ENCODE data around the gene HS1BP3.

HS1BP3 gene

DNA sequence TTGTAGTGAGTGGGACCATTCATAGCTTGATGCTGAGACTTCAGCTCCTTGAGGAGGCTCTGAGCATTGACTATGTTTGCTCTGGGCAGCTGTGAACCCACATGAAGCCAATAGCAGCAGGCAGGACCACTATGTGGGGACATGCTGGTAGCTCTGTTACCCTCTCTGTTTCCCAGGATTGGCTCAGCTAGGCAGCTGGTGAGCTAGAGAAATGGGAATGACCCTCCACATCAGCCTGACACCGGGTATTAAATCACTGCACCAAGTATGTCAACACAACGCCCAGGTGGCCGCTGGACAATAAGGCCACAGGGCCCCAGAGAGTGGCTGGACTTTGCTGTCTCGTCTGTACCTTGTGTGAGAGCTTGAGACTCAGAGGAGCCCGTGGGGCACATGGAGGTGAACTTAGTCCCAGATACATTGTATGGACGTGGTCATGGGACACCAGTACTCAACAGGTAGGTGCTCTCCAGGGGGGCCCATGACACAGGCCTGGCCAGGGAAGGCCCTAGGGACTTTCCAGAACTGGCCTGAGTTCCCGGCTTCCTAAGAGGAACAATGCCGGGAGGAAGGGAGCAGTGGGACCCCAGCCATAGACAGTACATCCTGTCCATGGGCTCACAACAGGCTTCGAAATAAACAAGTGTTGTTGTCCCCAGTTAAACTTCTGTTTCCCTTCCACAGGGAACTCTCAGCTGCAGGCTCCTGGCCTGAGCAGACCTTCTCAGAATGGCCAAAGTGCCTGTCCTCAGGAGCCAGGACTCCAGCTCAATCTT, 35.2 kb downstream of the HS1BP3 start:
- DNase-seq: no peak

DNA sequence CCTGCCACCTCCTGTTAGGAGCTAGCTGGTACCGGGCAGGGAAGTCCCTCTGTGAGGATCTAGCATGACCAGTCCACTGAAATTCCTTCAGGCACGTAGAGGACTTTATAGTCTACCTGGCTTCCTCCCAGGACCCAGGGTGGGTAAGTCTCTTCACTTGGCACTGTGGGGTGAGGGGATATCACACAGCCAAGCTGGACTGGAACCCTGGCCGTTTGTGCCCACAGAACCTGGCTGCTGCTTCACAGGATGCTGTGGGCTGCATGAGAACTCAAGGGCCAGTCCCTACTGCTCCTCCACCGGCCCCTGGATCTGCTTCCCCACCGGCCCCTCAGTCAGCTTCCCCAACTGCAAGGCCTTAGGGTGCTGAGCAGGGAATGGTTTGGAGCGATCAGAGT, 35.8 kb downstream of the HS1BP3 start:
- no peak for DNase-seq

DNA sequence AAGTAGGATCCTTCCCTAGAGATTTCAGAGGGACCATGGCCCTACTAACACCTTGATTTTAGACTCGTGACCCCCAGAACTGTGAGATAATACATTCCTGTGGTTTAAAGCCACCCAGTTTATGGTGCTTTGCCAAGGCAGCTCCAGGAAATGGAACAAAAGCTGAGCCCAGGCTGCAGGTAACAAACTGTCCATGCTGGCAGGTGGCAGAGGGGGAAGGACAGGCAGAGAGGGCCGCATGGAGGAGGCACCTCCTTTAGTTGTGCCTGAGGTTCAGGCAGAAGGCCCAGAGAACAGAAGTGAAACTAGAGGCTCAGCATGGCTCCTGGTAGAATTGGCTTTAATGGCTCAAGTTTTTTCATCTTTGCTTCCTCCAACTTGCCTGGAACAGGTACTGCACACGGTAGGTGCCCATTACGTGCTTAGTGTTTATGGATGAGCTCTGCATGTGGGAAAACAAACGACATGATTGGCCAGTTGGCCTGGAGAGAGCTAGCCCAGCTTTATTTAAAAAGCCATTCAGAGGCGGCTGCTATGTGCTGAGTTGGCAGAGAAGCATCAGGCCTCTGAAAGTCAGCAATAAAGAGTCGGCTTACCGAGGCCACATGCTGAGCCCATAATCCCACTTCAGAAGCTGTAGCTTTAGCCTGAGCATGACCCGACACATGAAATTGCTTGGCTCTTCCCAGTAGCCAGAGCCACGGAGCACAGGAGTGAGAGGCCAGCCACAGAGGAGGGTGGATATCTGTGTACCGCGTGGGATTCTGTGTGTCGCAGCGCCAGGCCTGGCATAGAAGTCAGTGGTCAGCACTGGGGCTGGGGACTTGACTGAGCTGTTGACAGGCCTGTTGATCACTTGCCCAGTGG, 36.5 kb downstream of the HS1BP3 start:
- no peak for DNase-seq

DNA sequence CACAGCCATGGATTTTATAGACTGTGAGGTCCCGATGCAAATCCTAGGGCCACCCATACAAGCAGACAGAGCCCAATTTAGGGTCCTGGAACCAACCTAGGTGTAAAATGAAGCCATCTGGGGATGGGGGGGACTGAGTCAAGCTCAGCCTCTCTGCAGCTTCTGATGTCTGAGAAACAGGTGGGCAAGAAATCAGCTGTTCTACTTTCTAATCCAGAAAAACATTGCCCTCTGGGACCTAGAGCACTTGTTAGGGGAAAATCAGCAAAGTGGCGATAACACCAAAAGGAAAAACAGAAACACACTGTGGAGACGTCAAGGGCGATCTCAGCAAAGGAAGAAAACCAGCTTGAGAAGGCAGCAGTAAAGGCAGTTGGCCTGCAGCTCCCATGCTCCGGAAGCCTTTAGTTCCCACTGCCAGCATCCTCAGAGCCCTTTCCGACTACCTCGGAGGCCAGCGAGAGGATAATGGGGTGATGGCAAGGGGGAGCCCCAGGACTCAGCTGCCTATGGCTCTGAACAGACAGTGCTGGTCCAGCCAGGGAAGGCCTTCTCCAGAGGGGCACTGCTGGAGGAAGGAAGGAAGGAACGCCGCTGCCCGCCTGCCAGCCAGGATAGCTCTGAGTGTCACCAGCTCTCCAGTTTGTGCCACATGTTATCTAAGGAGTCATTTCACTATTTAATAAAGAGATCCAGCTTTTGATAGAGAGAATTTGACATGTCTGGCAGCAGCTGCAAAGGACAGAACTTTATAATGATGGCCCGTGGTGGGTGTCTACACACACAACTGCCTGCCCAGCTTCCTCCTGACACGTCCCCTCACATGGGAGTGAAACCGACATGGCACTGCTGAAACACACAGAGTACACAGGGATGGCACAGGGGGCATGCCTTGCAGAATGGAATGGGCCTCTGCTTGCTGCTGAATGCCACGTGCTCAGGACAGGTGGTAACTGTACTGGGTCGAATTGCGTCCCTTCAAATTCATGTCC, 37.7 kb downstream of the HS1BP3 start:
- no peak for DNase-seq

DNA sequence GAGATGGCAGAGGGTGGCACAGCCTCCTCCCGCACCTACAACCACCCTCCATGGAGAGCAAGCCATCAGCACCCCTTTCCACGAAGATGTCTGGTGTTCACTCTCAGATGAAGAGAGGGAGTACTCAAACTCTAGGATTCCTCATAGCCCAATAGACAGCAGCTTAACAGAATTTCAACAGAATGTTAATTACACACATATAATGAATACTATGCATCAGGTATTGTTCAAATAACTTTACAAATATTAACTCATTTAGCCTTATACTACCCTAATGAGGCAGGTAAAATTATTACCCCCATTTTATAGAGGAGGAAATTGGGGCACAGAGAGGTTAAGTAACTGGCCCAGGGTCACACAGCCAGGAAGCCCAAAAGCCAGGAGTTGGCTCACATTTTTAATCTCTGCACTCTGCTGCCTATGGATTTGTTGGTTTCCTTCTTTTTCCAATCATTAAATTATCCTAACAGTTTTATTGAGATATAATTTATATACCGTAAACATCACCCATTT, 39.0 kb downstream of the HS1BP3 start:
- no peak for DNase-seq

DNA sequence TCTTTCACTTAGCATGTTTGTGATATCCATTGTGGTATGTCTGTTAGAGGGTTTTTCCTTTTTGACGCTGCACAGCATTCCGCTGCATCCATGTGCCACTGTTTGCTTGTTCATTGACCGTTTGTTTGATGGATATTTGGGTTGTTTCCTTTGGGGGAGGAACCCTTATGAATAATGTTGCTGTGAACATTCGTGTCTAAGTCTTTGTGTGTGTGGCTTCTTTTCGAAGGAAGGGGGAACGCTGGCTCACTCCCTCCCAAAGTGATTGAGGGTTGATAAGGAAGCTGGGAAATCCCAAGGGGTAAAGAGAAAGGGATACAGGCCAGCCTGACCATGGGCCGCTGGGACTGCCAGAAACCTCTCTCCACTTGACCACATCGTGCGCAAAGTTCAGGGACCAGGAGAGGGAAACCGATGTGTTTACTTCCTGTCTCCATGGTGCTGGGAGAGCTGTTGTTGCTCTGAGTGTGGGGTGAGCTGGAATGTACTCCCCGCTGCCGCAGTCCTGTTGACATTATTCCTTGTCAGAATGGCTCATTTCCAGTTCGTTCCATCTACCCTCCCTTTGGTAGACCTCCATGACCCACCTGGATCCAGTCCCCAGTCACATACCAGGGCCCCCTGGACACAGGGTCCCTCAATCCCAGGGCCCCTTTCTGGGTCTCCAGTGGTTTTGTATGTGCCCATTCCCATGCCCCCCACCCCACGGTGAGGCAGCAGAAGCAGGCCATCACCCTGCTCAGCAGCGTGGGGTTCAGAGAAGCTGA, 39.6 kb downstream of the HS1BP3 start:
- no peak for DNase-seq

DNA sequence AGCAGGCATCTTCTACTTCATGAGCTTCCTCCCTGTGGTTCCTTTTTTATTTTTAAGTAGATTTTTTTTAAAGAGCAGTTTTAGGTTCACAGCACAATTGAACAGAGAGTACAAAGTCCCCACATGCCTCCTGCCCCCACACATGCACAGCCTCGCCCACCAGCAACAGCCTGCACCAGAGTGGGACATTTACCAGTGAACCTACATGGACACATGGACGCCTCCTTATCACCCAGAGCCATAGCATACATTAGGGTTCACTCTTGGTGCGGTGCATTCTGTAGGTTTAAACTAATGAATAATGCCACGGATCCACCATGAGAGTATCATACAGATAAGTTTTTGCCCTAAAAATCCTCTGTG, 40.9 kb downstream of the HS1BP3 start:
- no peak for DNase-seq

DNA sequence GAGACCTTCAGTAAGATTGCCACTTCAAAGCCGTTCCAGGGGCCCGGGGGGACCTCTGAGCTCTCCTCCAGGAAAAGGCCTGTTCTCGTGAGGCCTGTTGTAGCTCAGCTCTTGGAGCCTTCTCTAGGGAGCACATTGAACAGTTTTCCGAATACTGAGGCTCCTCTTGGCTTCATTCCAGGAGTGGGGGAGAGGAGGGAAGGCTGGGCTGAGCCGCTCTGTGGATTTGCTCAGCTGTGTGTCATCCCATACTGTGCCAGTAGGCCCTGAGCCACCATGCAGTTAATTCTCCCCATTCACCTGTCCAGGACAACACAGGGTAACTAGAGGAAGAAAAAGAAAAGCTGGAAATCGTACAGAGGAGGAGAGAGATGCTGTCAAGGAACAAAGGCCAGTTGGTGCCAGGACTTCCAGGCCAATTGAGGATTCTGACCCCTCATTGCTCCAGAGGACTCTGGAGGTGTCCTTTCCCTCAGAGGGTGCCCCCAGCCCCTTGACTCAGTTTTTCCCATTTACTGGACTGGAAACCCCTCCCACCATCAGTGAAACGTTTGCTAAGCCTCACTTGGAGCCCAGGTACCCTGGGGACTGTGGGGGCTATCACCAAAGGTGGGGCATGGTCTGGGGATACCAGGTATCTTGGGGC, 41.4 kb downstream of the HS1BP3 start:
- DNase-seq: no peak

DNA sequence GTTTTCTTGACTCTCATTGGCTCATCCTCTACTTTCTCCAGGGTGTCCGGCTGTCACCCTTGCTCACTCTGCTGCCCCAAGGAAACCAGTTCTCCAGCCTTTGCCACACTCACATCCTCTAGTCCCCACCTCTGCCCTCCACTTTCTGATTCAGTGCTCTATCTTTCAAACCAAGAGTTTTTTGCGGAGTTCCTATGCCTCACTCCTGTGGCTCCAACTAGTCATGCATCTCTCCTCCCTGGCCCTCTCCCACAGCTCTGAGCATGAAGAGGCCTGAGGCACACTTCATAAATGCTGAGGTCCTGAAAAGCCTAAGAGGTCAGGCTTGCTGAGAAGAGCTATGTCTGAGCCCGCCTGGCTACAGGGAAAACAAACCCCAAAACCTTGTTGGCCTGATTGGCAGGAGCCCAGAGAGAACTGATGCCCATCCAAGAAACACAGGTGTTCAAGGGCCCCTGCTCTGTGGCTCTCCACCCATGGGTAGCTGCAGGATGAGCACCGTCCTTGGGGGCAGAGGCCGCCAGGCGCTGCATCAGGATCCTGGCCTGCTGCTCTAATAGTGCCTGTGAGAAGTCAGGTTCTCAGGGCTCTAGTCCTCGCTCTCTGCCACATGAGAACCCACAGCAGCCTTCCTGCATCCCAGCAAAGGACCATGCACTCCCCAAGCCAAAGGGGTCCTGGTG, 42.1 kb downstream of the HS1BP3 start:
- no peak for DNase-seq

DNA sequence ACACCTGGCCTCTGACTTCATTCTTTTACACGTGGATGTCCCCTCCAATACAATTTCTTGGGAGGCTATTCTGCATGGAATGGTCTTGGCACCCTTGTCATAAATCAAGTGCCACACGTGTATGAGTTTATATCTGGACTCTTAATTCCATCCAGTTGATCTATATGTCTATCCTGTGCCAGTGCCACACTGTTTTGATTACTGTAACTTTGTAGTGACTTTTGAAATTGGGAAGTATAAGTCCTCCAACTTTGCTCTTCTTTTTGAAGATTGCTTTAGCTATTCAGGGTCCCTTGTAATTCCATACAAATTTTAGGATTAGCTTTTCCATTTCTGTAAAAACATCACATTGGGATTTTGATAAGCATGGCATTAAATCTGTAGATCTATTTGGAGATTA, 43.5 kb downstream of the HS1BP3 start:
- DNase-seq: no peak

DNA sequence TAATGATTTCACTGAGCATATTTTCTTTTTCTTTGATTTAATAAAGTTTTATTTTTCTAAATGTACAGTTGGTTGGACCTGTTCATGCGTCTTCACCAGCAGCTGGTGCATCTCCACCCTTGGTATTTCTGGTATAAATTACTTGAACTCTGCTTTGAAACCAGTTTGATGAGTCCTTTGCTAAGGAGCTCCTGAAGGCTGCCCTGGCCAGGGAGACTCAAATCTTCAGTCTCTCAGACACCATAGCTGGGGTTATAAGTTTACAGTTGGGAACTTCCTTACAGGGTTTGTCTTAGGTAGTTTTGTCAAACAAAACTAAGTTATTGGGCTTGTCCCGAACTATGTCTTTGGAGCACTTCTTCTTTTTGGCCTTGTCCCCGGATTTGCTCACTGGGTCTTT, 44.7 kb downstream of the HS1BP3 start:
- no peak for DNase-seq

DNA sequence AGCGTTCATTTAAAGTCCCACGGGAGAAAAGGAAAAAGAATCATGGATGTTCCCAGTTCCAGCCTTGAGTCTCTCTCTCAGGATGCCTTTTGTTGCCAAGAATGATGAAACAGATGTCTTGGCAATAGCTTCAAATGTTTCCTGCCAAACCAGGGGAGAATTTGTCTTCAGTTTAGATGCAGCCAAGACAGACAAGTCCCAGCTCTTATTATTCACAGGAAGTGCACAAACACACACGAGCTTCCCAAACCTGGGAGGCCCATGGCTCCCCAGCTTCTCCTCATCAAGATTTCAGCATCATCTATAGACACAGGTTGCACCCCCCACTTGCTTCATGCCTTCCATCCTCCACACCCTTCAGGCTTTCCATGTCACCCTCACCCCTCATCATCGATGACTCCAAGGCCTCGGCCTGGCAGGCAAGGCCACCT, 45.9 kb downstream of the HS1BP3 start:
- no peak for DNase-seq

DNA sequence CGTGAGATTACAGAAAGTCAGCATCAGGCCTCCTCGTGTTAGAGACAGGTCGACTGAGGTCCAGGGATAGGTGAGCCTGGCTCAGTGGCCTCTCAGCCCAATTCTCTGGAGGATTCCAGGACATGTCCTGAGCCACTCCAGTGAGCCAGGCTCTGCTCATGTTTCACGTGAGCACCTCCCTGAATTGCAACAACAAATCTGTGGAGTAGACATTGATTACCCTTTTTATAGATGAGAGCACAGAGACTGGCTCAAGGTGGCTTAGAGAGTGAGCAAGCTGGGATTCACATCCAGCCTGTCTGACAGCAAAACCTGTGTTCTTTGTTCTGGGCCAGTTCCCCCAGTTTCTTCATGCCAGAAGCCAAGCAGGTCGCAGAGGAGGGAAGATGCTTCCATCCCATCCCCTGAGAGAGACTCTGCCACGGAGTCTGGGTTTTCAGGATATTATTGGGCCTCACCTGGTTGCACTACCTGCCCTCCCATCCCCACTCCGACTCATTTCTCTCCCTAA, 46.4 kb downstream of the HS1BP3 start:
- DNase-seq: no peak

DNA sequence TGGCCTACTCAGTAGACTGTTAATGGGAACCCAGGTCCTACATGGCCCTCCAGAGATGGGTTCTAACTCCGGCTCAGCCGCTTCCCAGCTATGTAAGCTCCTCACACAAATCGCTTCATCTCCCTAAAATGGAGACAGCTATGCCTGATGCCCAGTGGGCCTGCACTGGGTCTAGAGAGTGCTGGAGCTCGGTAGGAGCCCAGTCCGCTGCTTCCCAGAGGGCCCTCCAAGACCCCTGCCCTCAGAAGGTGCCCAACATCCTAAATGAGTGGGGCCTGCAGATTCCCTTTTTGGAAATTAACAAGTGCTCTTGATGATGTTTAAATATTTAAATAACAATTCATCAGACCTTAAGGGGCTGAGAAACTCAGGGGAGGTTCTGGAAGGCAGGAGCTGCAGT, 47.1 kb downstream of the HS1BP3 start:
- no peak for DNase-seq

DNA sequence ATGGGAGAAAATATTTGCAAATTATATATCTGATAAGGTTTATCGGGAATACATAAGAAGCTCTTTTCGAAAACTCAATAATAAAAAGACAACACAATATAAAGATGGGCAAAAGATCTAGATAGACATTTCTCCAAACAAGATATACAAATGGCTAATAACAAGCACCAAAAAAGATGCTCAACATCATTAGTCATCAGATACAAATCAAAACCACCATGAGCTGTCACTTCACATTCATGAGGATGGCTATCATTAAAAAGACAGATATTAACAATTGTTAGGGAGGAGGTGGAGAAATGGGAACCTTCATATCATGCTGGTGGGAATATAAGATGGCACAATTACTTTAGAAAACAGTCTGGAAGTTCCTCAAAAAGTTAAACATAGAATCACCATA, 48.1 kb downstream of the HS1BP3 start:
- DNase-seq: no peak

DNA sequence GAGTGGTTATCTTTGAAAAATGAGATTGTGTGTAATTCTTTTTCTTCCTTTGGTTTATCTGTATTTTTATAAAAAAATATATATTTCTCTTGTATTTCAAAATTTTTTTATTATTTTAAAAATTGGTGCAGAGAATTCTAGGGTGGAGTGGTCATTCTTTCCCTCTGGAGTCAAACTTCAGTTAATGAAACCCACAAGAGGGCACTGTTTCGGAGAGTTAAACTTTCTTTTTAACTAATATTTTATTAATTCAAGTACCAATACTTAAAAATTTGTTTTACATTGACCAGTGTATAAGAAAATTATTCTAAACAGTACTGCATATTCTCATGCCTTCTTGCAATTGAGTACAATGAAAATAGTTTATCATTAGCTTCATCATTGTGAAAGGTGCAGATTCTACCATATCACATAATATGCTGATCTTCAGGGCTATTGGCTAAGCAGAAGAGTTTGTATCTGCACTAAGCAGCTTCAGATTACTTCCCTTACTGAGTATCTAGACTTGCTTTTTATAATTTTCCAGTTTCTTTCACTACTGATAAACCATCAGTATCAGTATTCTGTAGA, 50.1 kb downstream of the HS1BP3 start:
- DNase-seq: no peak

DNA sequence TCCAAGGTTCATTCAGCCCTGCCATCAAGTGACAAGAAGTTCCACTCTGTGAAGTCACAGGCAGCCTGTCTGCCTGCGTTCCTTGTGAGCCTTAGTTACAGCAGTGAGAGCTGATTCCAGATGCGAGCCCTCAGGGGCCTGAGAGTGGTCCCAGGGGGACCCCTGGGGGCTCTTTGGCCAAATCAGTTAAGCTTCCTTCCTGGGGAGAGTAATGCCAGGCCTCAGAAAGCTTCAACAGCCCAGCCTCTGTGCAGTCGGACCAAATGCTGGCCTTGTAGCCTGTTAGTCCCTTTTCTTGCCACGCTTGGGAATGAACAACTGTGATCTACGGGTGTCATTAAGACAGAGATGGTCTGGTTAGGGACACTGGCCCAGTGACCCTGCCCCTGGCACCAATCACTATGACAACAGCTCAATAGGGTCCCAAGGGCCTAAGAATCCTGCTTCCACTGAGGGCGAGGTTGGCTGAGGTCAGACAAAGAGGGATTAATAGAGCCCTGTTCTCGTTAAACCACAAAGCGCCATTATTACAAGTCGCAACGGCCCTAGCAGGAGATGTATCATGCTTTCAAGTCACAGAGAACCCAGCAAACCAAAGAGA, 50.9 kb downstream of the HS1BP3 start:
- no peak for DNase-seq

DNA sequence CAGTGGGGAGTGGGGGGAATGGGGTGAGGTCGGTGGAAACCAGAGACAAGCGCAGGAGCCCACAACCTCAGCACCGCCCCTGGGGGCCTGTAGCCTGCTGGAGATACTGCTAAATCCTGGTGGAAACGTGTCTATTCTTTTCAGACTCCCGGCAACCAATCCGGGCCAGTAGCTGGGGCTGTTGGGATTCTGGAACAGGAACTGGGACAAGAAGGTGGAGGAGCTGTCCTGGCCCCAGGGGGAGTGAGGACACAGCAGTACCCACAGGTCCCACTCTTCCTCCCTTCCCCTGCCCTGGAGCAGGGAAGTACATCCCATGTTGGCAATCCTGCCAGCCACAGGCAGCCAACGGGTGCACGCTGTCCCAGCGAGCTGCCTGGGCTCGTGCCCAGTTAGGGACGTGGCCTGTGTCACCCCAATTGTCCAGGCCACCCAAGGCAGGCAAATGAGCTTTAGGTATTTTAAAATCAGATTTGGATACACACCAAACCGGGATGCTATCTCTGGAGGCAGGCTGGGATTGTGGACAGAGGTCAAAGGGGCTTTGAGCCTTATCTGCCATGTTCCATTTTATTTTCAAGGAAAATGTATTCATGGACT, 51.8 kb downstream of the HS1BP3 start:
- no peak for DNase-seq

DNA sequence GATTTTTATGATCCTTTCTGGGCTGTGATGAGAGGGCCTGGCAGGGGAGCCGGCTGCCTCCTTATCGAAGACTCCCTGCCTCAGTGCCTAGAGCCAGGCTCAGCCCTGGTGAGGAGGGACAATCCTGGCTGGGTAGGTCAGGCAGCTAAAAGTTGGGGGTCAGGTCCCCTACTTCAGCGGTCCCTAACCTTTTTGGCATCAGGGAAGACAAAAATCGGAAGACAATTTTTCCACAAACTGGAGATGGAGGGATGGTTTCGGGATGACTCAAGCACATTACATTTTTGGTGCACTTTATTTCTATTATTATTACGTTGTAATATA, 53.1 kb downstream of the HS1BP3 start:
- no peak for DNase-seq

Data from cortex of kidney (tissue), 1 donor.